GM21825 (cell line): ENCODE results near the gene KLHL29.

ENCODE experiments used
- ATAC-seq: cut with Tn5 transposase; IDR thresholded peaks from one replicate; pipeline ENCODE4 v1.9.1; 2021; ENCODE audit warnings: mild to moderate bottlenecking, moderate library complexity; ENCODE audit not compliant: unreplicated experiment

KLHL29 gene

GRCh38 chr2:23420091-23420839 lies 35.3 kb downstream of the KLHL29 start:
- ATAC-seq, result no peak

GRCh38 chr2:23420840-23421476 lies 36.0 kb downstream of the KLHL29 start:
- no peak for ATAC-seq

GRCh38 chr2:23422089-23423061 lies 37.4 kb downstream of the KLHL29 start:
- ATAC-seq, result no peak

- no peak for ATAC-seq
Observed at GRCh38 chr2:23423062-23423872, 38.3 kb downstream of the KLHL29 start.

- no peak for ATAC-seq
Observed at GRCh38 chr2:23423873-23424680, 39.1 kb downstream of the KLHL29 start.

DNA sequence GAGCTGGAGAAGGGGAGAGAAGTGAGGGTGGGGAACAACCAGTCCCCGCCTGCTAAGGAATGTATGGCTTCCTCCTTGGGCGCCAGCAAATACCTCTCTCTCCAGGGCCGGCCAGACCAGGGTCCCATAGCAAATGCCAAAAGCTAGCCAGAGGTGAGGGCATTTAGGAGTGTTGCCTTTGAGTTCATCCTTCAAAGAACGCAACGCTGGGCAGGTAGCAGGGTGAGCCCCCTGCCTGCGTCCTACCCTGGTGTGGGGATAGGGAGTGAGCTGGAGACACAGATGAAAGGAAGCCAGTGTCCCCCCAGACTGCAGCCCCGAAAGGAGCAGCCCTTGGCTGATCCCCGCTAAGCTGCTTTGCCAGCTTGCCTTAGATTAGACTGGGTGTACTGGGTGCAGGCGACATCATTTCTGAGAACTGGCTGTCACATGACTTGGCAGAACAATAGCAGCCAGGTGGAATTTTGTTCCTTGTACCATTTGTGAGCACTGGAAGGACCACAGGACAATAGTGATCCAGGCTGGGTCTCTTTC lies 40.4 kb downstream of the KLHL29 start:
- ATAC-seq, result no peak

- ATAC-seq, result no peak
Observed at GRCh38 chr2:23425885-23426262, 40.9 kb downstream of the KLHL29 start.

DNA sequence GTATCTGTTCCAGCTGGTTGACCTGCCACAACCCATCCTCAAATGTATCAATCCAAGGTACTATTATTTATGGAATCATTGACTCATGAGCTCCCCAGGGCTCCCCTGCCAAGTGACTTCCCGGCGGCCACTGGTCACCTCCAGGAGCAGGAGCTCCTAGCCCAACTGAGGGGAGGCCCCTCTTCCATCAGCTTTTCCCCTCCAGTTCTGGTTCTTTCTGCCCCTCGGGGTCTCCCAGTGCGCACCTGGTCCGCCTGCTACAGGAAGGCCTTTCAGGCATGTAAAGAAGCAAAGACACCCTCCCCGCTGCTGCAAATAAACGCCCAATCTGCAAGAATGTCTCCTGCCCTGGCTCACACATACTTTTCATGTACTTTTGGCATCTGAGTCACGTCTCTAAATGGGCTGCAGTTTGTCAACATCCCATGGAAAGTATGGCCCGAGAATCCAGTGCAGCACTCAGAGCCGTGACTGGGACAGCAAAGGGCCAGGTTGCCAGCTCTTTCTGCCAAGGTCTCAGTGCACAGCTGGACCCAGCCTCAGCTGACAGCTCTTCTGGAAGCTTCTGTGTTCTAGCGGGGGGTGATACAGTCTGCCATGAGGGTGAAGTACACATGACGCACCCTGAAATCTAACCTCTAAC lies 41.4 kb downstream of the KLHL29 start:
- ATAC-seq, result no peak

DNA sequence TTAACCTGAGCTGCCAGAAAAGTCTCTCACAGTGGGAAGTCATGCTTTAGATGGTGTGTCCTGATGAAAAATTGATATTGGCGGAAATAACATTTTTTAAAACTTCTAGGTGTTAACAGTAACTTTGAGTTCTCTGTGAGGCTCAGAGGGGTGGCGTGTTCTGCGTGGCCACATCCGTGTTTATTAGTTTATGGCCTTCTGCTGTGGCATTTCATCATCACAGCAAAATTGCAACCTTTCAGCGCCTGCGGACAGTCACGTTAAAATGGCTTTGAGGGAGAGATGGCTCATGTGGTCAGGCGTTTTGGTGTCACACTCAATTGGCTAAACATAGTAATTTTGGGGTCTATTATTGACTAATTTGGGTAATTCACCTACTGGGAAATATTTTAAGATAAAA lies 42.4 kb downstream of the KLHL29 start:
- ATAC-seq, result no peak

DNA sequence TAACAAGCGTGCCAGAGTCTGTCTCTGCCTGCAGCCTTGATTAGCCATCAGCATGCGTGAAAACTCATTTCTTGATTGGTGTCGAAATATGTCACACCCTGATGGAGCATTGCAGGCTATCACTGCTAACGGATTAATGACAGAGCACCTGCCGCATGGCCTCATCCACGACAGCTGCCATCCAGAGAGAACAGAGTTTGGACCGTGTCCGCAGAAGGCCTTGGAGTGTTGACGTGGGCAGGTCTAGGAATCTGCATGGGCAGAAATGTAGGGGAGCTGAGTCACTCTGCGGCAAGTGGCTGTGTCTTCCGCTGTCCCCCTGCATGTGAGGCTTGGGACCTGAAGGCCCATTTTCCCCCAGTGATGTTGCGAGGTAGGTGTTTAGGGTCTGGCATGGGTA lies 43.0 kb downstream of the KLHL29 start:
- no peak for ATAC-seq

DNA sequence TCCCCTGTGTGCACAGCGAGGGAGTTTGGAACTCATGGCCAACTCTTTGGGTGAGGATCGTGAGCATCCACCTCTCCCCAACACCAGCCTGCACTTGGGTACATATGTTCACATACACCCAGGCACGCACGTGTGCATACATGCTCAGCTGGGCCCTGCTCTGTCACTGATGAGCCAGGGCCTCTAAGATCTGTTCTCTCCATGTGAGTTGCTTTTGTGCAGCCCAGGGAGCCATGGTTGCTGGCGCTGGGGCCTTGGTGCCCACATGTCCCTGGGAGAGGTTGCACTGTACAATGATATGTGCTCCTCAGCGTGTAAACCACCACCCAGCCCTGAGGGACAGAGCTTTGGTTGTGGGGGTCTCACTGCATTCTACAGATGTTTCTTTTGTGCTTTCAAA lies 44.1 kb downstream of the KLHL29 start:
- no peak for ATAC-seq

GRCh38 chr2:23430263-23430662 lies 45.3 kb downstream of the KLHL29 start:
- no peak for ATAC-seq

GRCh38 chr2:23432531-23432930 lies 47.6 kb downstream of the KLHL29 start:
- no peak for ATAC-seq

- no peak for ATAC-seq
Observed at GRCh38 chr2:23433282-23433681, 48.3 kb downstream of the KLHL29 start.

- ATAC-seq, result no peak
Observed at GRCh38 chr2:23434721-23435121, 49.7 kb downstream of the KLHL29 start.

GRCh38 chr2:23435250-23436035 lies 50.5 kb downstream of the KLHL29 start:
- no peak for ATAC-seq

DNA sequence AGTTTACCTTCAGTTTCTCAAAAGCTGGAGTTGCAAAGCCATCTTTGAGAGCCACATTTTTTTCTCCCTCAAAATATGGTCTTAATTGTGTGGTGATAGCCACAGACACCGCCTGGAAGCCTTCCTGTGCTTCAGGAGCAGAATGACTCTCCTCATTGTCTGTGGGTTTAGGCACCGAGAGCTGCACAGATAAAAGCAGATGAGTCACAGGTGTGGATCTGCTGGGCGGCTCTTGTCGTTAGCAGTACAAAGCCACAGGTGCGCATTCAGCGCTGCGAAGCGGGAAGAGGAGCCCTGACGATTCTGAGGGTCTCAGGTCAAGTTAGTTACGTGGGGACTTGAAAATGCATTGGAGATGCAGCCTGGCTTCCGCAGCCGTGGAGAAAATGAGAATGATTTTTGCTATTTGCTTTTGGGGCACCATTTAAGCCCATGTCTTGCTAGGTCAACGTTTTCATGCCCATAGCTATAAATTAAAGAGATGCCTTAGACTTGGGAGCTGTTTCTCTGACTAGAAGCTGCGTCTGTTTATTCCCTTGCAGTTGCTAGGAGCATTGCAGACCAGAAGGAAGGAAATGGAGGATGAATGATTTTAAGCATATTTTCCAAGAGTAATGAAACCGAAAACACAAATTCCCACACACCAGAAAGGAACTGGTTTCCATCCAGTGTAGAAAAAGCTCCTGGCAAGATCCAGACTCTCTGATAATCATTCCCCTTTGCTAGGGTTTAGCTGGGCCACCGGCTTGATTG lies 51.5 kb downstream of the KLHL29 start:
- no peak for ATAC-seq

GRCh38 chr2:23441414-23441813 lies 56.4 kb downstream of the KLHL29 start:
- no peak for ATAC-seq
